DND-41 (cell line): ENCODE measurements around the gene PC.

Experiments
- ATAC-seq: fragments of 200-7000 bp; cut with Tn5 transposase; 3 replicates; pipeline ENCODE4 v1.9.1; 2021; ENCODE audit warnings: low read depth; ENCODE audit not compliant: insufficient read depth
- DNase-seq: peaks from one replicate; pipeline ENCODE4 v3.0.0-alpha.2; 2020
- H2AFZ ChIP-seq: 2 replicates; pipeline ENCODE4 v1.6.0; 2012; ENCODE audit warnings: low read depth, low read length
- H3K27ac ChIP-seq: 2 replicates; pipeline ENCODE4 v1.5.1; 2012; ENCODE audit warnings: low read length, inconsistent platforms
- H3K27me3 ChIP-seq: fragments of 200-600 bp; sonication (generic); 2 replicates; pipeline ENCODE4 v1.6.0; 2012; ENCODE audit warnings: low read length, mild to moderate bottlenecking, inconsistent platforms; ENCODE audit not compliant: insufficient read depth, poor library complexity
- H3K36me3 ChIP-seq: 2 replicates; pipeline ENCODE4 v1.5.1; 2012; ENCODE audit warnings: low read length, inconsistent platforms; ENCODE audit not compliant: insufficient read depth
- H3K4me1 ChIP-seq: 2 replicates; pipeline ENCODE4 v1.5.1; 2012; ENCODE audit warnings: mild to moderate bottlenecking, low read length; ENCODE audit not compliant: insufficient read depth
- H3K4me2 ChIP-seq: 2 replicates; pipeline ENCODE4 v1.6.0; 2012; ENCODE audit warnings: mild to moderate bottlenecking, moderate library complexity, low read length, inconsistent platforms; ENCODE audit not compliant: insufficient read depth
- H3K4me3 ChIP-seq, 2 experiments: fragments of 200-600 bp in 1 of 2; shearing (Covaris generic) in 1 of 2; 2 replicates each; pipeline ENCODE4 v1.5.1; 2012 to 2016; ENCODE audit warnings: inconsistent platforms in 2 of 2, low read length in 2 of 2, mild to moderate bottlenecking in 2 of 2, low read depth in 1 of 2, moderate library complexity in 1 of 2
- H3K79me2 ChIP-seq: 2 replicates; pipeline ENCODE4 v1.6.0; 2012; ENCODE audit warnings: low read length, inconsistent platforms; ENCODE audit not compliant: insufficient read depth
- H3K9ac ChIP-seq: 2 replicates; pipeline ENCODE4 v1.6.0; 2012; ENCODE audit warnings: low read depth, mild to moderate bottlenecking, inconsistent platforms, low read length, moderate library complexity
- H3K9me3 ChIP-seq: 2 replicates; pipeline ENCODE4 v1.5.1; 2012; ENCODE audit warnings: low read length, moderate library complexity, mild to moderate bottlenecking, inconsistent platforms; ENCODE audit not compliant: insufficient read depth, severe bottlenecking
- H4K20me1 ChIP-seq: 2 replicates; pipeline ENCODE4 v1.6.0; 2012; ENCODE audit warnings: low read length; ENCODE audit not compliant: insufficient read depth
- EZH2 ChIP-seq: IDR thresholded peaks from 3 replicates; pipeline ENCODE4 v1.6.1; 2012; ENCODE audit warnings: borderline replicate concordance, low read depth, mild to moderate bottlenecking, moderate library complexity, low read length, inconsistent platforms; ENCODE audit not compliant: severe bottlenecking
- TF ChIP-seq, protein P1 (sequence below): IDR thresholded peaks from 2 replicates; pipeline ENCODE4 v1.5.1; 2012; ENCODE audit warnings: borderline replicate concordance, low read length, moderate library complexity, mild to moderate bottlenecking; ENCODE audit not compliant: poor library complexity, severe bottlenecking; ENCODE audit errors: extremely low read depth

PC gene

DNA sequence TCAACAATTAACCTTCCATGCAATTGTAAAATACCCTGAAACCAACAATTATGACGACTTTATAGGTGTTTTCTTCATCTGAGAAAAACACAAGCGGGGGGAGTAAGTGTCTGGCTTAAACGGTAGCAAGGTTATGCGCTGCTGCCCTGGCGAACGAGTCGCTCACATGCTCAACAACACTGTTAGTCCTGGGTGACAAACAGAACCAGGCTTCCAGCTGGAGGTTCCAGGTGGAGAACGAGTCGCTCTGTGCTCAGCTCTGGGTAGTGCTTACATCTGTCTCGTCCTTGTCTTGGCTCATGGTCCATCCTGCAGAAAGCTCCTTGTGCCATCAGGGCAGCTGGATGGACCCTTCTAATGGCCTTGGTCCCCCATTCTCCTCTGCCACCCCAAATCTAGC is 48.2 kb downstream of the PC start:
- no peaks in the 10 kb centered on the region for H3K79me2 ChIP-seq
- no peak for TF ChIP-seq EZH2
- TF ChIP-seq, protein P1, sequence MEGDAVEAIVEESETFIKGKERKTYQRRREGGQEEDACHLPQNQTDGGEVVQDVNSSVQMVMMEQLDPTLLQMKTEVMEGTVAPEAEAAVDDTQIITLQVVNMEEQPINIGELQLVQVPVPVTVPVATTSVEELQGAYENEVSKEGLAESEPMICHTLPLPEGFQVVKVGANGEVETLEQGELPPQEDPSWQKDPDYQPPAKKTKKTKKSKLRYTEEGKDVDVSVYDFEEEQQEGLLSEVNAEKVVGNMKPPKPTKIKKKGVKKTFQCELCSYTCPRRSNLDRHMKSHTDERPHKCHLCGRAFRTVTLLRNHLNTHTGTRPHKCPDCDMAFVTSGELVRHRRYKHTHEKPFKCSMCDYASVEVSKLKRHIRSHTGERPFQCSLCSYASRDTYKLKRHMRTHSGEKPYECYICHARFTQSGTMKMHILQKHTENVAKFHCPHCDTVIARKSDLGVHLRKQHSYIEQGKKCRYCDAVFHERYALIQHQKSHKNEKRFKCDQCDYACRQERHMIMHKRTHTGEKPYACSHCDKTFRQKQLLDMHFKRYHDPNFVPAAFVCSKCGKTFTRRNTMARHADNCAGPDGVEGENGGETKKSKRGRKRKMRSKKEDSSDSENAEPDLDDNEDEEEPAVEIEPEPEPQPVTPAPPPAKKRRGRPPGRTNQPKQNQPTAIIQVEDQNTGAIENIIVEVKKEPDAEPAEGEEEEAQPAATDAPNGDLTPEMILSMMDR = no peak
- no peak for ATAC-seq

DNA sequence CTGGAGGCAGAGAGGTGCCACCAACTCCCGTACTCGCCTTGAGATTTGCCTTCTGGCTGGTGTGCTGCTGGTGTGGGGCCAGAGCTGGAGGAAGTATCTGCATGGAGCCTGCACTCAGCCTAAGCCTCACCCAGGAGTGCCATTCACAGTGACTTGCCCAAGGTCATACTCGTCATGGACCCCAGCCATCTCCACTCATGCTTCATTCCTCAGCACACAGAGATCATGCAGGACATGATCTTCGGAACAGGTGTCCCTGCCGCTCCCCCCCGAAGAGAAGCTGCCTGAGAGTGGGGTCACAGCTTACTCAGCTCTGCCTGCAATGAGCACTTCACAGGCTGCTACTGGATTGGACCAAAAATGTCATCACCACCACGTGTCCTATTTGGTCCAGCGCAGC is 49.0 kb downstream of the PC start:
- Histone ChIP-seq H3K4me3 (no peak overlapping the region), H3K4me1 (no peaks in the 10 kb centered on the region), H4K20me1 (0 out of 2 replicates have a peak, but pooled peaks cover 4% of the 10 kb centered on the region), H2AFZ (no peak overlapping the region), H3K27ac (no peak overlapping the region), H3K79me2 (no peaks in the 10 kb centered on the region), H3K36me3 (no peaks in the 10 kb centered on the region), H3K4me2 (no peak overlapping the region), H3K27me3 (no peaks in the 10 kb centered on the region), H3K9ac (no peak overlapping the region), H3K9me3 (no peaks in the 10 kb centered on the region)
- no peak for DNase-seq
- ATAC-seq = no peak
- TF ChIP-seq, protein P1 = no peak
- no peak for TF ChIP-seq EZH2

More for the DNA sequence above, 48.2 kb downstream of the PC start:
- no peak overlapping the region for H3K4me2 ChIP-seq
- no peaks in the 10 kb centered on the region for H3K9me3 ChIP-seq
- H3K27ac ChIP-seq = no peak overlapping the region
- no peaks in the 10 kb centered on the region for H3K4me1 ChIP-seq
- no peak overlapping the region for H3K4me3 ChIP-seq
- H3K36me3 ChIP-seq = no peaks in the 10 kb centered on the region
- 0 out of 2 replicates have a peak, but pooled peaks cover 4% of the 10 kb centered on the region for H4K20me1 ChIP-seq
- no peaks in the 10 kb centered on the region for H3K27me3 ChIP-seq
- no peak for DNase-seq
- H2AFZ ChIP-seq = no peak overlapping the region
- no peak overlapping the region for H3K9ac ChIP-seq

DNA sequence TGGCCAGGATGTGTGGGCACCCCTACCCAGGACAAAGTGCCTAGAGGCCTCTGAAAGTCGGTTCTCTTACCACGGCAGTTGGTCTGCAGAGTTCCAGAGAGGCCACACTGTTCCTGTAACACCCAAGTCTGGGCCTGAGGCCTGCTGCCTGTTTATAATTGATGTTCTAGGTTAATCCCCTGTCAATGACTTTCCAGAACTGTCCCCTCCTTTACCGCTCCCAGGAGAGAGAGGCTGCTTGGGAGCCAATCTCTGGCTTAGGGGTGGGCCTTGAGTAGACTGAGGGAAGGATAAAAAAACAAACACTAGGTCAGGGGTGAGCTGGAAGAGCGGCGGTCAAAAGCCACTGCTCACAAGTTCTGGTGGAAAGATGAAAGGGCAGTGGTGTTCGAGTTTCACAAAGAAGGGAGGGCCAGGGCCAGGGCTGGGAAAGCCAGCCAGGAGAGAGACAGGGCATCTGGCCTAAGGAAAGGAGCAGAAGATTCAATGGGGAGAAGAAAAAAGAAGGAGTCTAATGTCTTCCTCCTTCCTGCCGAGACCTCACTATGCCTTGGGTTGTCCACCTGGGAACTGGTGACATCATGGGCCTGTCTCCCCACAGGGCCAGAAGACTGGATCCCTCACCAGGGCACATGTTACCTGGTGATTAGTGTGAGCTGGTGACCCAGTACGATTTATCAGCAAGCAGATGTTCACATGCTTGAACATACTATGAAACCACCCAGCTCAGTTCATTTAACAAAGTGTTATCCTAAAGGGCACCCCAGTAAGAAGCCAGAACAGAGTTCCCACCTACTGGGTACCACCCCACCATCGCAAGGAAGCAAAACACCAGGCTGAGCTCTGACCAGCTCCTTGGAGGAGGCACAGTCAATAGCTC is 50.2 kb downstream of the PC start:
- Histone ChIP-seq H4K20me1 (0 out of 2 replicates have a peak, but pooled peaks cover 4% of the 10 kb centered on the region), H3K9me3 (no peaks in the 10 kb centered on the region), H3K36me3 (no peaks in the 10 kb centered on the region), H3K9ac (no peak overlapping the region), H2AFZ (no peak overlapping the region), H3K4me2 (no peak overlapping the region), H3K4me1 (no peaks in the 10 kb centered on the region), H3K4me3 (no peak overlapping the region), H3K27ac (no peak overlapping the region), H3K27me3 (no peaks in the 10 kb centered on the region), H3K79me2 (no peaks in the 10 kb centered on the region)
- no peak for ATAC-seq
- DNase-seq = no peak
- no peak for TF ChIP-seq EZH2
- TF ChIP-seq, protein P1 = no peak
